Left ventricle myocardium inferior (tissue), 1 donor: Measurements from ENCODE around the gene PPP1R12B. TPM values are rescaled to one million over a fixed set of nuclear protein-coding genes. Genes with fewer than 3 reads are reported as not detected.
"Not testable (repeated sequence)": the region's sequence is repeated elsewhere in the genome, so short reads cannot be mapped to it uniquely, and the experiment has no call there.

Experiments
- DNase-seq: peaks from one replicate; pipeline ENCODE4 v3.0.0-alpha.2; 2020
- H3K27ac ChIP-seq: fragments of 200-600 bp; replicated peaks from 2 replicates; pipeline ENCODE4 v1.8.0; 2021
- H3K27me3 ChIP-seq: fragments of 200-600 bp; 2 replicates; pipeline ENCODE4 v1.8.0; 2021; ENCODE audit warnings: low read depth
- H3K36me3 ChIP-seq: fragments of 200-600 bp; 2 replicates; pipeline ENCODE4 v1.8.0; 2021
- H3K4me1 ChIP-seq: fragments of 200-600 bp; 2 replicates; pipeline ENCODE4 v1.8.0; 2021
- H3K4me3 ChIP-seq: fragments of 200-600 bp; 2 replicates; pipeline ENCODE4 v1.8.0; 2021; ENCODE audit warnings: mild to moderate bottlenecking, moderate library complexity
- H3K9me3 ChIP-seq: fragments of 200-600 bp; replicated peaks from 2 replicates; pipeline ENCODE4 v1.8.0; 2021
- intact Hi-C: fragments of 100-400 bp; cut with micrococcal nuclease; formaldehyde crosslinking; loops from one replicate; pipeline ENCODE4 v1.11.0; 2022
- total RNA-seq: library from RNA; stranded (reverse); fragmentation: NEBNext Ultra II Directional; extraction: Animal tissue kit (Norgen Biotek cat#: 25700); gene quantifications from one replicate; pipeline ENCODE4 v1.2.1, GENCODE V29; 2021
- TF ChIP-seq, protein P1 (sequence below): fragments of 200-600 bp; IDR thresholded peaks from 2 replicates; pipeline ENCODE4 v1.8.0; 2021; ENCODE audit warnings: antibody characterized with exemption, mild to moderate bottlenecking, borderline replicate concordance
- donor health status: DM: no; HTN: yes; CAD: no; lungs with severe emphysema.

PPP1R12B gene
- total RNA-seq, 1 donor from 2014 or later, result 706 TPM

DNA sequence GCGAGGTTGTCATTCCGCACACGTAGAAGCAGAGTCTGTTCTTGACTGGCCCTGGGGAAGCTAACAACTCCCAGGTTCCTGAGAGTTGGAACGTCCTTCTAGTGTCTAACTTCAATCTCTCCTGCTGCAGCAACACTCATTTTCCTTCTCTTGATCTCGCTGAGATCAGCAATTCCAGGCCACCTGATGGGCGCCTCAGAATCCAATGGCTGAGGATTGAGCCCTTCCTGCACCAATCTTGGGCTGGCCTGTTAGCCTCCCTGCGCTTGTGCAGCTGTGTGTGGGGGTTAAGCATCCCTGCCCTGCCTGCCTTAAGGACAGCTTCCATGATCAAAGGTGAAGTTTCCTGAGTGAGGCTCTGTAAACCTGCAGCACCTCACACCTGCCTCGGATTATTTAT is 273.9 kb downstream of the PPP1R12B start:
- no peaks in the 10 kb centered on the region for H3K36me3 ChIP-seq
- no peaks in the 10 kb centered on the region for H3K27me3 ChIP-seq
- H3K4me1 ChIP-seq, result peaks cover 48% of the 10 kb centered on the region
- no peaks in the 10 kb centered on the region for H3K9me3 ChIP-seq
- H3K4me3 ChIP-seq, result no peak overlapping the region
- DNase-seq, result no peak
- no peak overlapping the region for H3K27ac ChIP-seq
- intact Hi-C loops, result no loop called here
- TF ChIP-seq, protein P1, sequence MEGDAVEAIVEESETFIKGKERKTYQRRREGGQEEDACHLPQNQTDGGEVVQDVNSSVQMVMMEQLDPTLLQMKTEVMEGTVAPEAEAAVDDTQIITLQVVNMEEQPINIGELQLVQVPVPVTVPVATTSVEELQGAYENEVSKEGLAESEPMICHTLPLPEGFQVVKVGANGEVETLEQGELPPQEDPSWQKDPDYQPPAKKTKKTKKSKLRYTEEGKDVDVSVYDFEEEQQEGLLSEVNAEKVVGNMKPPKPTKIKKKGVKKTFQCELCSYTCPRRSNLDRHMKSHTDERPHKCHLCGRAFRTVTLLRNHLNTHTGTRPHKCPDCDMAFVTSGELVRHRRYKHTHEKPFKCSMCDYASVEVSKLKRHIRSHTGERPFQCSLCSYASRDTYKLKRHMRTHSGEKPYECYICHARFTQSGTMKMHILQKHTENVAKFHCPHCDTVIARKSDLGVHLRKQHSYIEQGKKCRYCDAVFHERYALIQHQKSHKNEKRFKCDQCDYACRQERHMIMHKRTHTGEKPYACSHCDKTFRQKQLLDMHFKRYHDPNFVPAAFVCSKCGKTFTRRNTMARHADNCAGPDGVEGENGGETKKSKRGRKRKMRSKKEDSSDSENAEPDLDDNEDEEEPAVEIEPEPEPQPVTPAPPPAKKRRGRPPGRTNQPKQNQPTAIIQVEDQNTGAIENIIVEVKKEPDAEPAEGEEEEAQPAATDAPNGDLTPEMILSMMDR, result no peak

DNA sequence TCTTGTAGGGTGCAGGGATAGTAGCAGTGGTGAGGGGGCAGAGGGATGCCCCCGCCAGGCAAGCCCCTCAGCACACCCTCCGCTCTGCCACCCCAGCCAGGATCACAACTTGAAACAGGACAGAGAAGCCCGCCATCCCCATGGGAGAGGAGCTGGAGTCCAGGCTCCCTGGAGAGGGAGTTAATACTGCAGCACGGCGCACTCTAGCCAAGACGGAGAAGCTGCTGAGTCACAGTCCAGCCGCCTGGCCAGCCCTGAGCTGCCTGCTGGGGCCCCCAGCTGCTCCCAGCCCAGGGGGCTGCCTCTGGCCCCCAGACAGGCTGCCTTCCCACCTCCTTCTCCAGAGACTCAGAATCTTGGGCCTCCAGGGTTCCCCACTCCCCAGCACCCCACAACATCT is 274.6 kb downstream of the PPP1R12B start:
- Histone ChIP-seq H3K36me3 (no peaks in the 10 kb centered on the region), H3K9me3 (no peaks in the 10 kb centered on the region), H3K27ac (peak overlapping the region; percentile 36), H3K4me3 (no peak overlapping the region), H3K4me1 (peaks cover 50% of the 10 kb centered on the region), H3K27me3 (no peaks in the 10 kb centered on the region)
- TF ChIP-seq, protein P1, result no peak
- peak; percentile 49 for DNase-seq
- intact Hi-C loops, result no loop called here

DNA sequence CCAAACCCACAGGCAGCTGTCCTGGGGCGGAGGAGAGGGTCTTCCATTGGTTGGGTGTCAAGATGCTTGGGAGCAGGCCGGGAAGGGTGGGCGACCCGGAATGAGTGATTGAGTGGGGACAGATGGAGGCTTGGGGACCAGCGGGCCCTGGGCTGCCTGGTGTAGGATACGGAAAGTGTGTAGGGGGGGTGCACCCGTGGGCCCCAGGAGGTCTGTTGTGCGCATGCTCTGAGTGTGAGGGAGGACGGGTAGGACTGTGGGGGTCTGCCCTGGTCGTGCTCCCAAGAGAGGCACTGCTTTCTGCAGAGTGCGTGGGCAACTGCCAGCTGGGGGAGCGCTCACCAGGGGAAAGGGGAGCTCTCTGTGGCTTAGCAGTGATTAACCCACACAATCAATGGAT is 275.0 kb downstream of the PPP1R12B start:
- H3K36me3 ChIP-seq, H3K4me3 ChIP-seq, H3K9me3 ChIP-seq, H3K27me3 ChIP-seq, DNase-seq, intact Hi-C loops: not testable (repeated sequence)
- H3K4me1 ChIP-seq, result peaks cover 47% of the 10 kb centered on the region
- peak overlapping the region; percentile 36 for H3K27ac ChIP-seq

DNA sequence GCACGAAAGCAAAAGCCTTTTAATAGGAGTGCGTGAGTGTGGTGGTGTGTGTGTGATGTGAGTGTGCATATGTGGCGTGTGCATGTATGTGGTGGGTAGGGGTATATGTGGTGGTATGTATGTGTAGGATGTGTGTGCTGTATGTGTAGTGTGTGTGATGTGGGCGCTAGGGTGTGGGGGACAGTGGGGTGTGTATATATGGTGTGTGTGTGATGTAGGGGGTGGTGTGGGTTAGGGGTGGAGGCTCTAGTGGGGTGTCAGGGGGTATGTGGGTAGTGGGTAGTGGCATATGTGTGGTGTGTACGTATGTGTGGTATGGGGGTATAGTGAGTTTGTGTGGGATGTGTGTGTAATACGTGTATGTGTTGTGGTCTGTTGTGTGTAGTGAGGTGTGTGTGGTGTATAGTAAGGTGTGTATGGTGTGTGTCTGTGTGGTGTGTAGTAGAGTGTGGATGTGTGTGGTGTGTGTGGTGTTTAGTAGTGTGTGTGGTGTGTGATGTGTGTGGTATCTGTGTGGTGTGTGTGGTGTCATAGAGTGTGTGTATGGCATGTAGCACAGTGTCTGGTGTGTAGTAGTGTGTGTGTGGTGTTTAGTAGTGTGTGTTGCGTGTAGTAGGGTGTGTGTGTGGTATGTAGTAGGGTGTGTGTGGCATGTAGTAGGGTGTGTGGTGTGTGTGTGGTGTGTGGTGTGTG is 275.7 kb downstream of the PPP1R12B start:
- intact Hi-C loops, result no loop called here
- DNase-seq, result no peak

DNA sequence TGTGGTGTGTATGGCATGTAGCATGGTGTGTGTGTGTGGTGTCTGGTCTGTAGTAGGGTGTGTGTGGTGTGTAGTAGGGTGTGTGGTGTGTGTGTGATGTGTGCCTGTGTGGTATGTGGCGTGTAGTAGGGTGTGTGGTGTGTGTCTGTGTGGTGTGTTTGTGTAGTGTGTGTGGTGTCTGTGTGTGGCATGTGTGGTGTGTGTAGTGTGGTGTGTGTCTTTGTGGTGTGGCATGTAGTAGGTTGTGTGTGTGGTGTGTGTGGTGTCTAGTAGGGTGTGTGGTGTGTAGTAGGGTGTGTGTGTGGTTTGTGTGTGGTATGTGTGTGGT is 276.2 kb downstream of the PPP1R12B start:
- H3K27me3 ChIP-seq, result no peaks in the 10 kb centered on the region
- no peak for DNase-seq

More for the DNA sequence above, 275.7 kb downstream of the PPP1R12B start:
- Histone ChIP-seq H3K4me3 (no peak overlapping the region), H3K36me3 (no peaks in the 10 kb centered on the region), H3K4me1 (peaks cover 40% of the 10 kb centered on the region), H3K27ac (no peak overlapping the region), H3K9me3 (no peaks in the 10 kb centered on the region), H3K27me3 (no peaks in the 10 kb centered on the region)
- TF ChIP-seq, protein P1, result no peak

More for the DNA sequence above, 276.2 kb downstream of the PPP1R12B start:
- Histone ChIP-seq H3K4me1 (peaks cover 35% of the 10 kb centered on the region), H3K27ac (no peak overlapping the region), H3K4me3 (no peak overlapping the region), H3K36me3 (no peaks in the 10 kb centered on the region), H3K9me3 (no peaks in the 10 kb centered on the region)
- TF ChIP-seq, protein P1, result no peak
- intact Hi-C loops, result no loop called here
